Lung (tissue), 16 donors: Measurements from ENCODE around the gene NDUFV1. TPM values are rescaled to one million over a fixed set of nuclear protein-coding genes. Genes with fewer than 3 reads are reported as not detected.

ENCODE experiments used
- ATAC-seq: fragments of 200-7000 bp; cut with Tn5 transposase; one replicate; pipeline ENCODE4 v1.9.1; 2020; ENCODE audit warnings: moderate number of reproducible peaks; ENCODE audit not compliant: insufficient read depth, low FRiP score
- DNase-seq, 3 donors: peaks; one replicate each; pipeline ENCODE4 v3.0.0-alpha.2; 2013 to 2017
- H3K27ac ChIP-seq, 2 donors: one replicate each; pipeline ENCODE4 v1.5.1; 2013; ENCODE audit warnings: mild to moderate bottlenecking in 2 of 2, moderate library complexity in 2 of 2, control low read depth in 1 of 2, inconsistent platforms in 1 of 2, low read depth in 1 of 2, low read length in 1 of 2
- H3K27me3 ChIP-seq, 3 donors: one replicate each; pipeline ENCODE4 v1.5.1; 2013; ENCODE audit warnings: low read length in 2 of 3; ENCODE audit not compliant: control insufficient read depth in 3 of 3, insufficient read depth in 3 of 3
- H3K36me3 ChIP-seq, 4 donors: one replicate each; pipeline ENCODE4 v1.5.1; 2013; ENCODE audit warnings: low read length in 4 of 4, mild to moderate bottlenecking in 1 of 4, moderate library complexity in 1 of 4; ENCODE audit not compliant: control insufficient read depth in 4 of 4, insufficient read depth in 4 of 4
- H3K4me1 ChIP-seq, 5 donors: one replicate each; pipeline ENCODE4 v1.5.1; 2013; ENCODE audit warnings: low read length in 5 of 5, mild to moderate bottlenecking in 2 of 5, moderate library complexity in 1 of 5; ENCODE audit not compliant: control insufficient read depth in 5 of 5, insufficient read depth in 5 of 5
- H3K4me3 ChIP-seq: one replicate; pipeline ENCODE4 v1.5.1; 2013; ENCODE audit warnings: mild to moderate bottlenecking, control low read depth, moderate library complexity
- H3K9ac ChIP-seq, 2 donors: one replicate each; pipeline ENCODE4 v1.5.1; 2013; ENCODE audit warnings: low read length in 2 of 2, control low read depth in 1 of 2; ENCODE audit not compliant: insufficient read depth in 1 of 2
- H3K9me3 ChIP-seq, 4 donors: one replicate each; pipeline ENCODE4 v1.5.1; 2013; ENCODE audit warnings: low read length in 3 of 4, mild to moderate bottlenecking in 1 of 4, moderate library complexity in 1 of 4; ENCODE audit not compliant: control insufficient read depth in 4 of 4, insufficient read depth in 3 of 4
- WGBS, 2 donors: extraction: QIAGEN DNeasy Blood & Tissue Kit; methylation state at CpG; one replicate each; pipeline ENCODE4 v1.1.7; 2013; 5-methylcytosine and 5-hydroxymethylcytosine counted together
- long read RNA-seq, 5 donors: transcript quantifications; one replicate each; lab custom pipeline, GENCODE V29; 2026
- polyA plus RNA-seq, 2 donors: library from polyadenylated mRNA; stranded (reverse); fragments of 200-250 nt; gene quantifications; one replicate each; pipeline ENCODE4 v1.2.1, GENCODE V29; 2013
- total RNA-seq, 2 donors: library from RNA; depleted of rRNA in 1 of 2; stranded (reverse); fragments of >200 nt in 1 of 2; gene quantifications; one replicate each; pipeline ENCODE4 v1.2.1, GENCODE V29; 2014 to 2021
- TF ChIP-seq, protein P1 (sequence below): IDR thresholded peaks from 2 replicates; pipeline ENCODE4 v1.5.1; 2012; ENCODE audit warnings: mild to moderate bottlenecking; ENCODE audit errors: control extremely low read depth, extremely low read depth
- donor health status: control.
- donor health status: control.
- donor health status: Bipolar disorder and iron deficiency.
- donor health status: healthy.
- donor health status: DM: yes; HTN: yes; CAD: no.

Gene NDUFV1
- total RNA-seq (100 to 1,000 TPM; 144 to 191 TPM), polyA plus RNA-seq (100 to 1,000 TPM; 113 to 137 TPM)
- long read RNA-seq, donor 1, transcript NDUFV1-210 (3 exons, 594 nt) = minor isoform, 6 of 105 reads
- long read RNA-seq, donor 1, transcript NDUFV1-201 (10 exons, 1,596 nt) = major isoform, 30 of 105 reads
- long read RNA-seq, donor 1, transcript NDUFV1-228 (2 exons, 573 nt) = minor isoform, 6 of 105 reads
- long read RNA-seq, donor 1, partial matches to known transcripts = 60 of 105 reads
- long read RNA-seq, donor 1, other reads (novel, unspliced or antisense) = 0 of 105 reads
- long read RNA-seq, donor 2, transcript NDUFV1-201 (10 exons, 1,596 nt) = major isoform, 7 of 48 reads
- long read RNA-seq, donor 2, partial matches to known transcripts = 36 of 48 reads
- long read RNA-seq, donor 2, other reads (novel, unspliced or antisense) = 0 of 48 reads
- long read RNA-seq, donor 3, transcript NDUFV1-201 (10 exons, 1,596 nt) = major isoform, 14 of 38 reads
- long read RNA-seq, donor 3, partial matches to known transcripts = 18 of 38 reads
- long read RNA-seq, donor 3, other reads (novel, unspliced or antisense) = 0 of 38 reads
- long read RNA-seq, donor 4, transcript NDUFV1-201 (10 exons, 1,596 nt) = major isoform, 17 of 63 reads
- long read RNA-seq, donor 4, transcript NDUFV1-228 (2 exons, 573 nt) = minor isoform, 6 of 63 reads
- long read RNA-seq, donor 4, partial matches to known transcripts = 37 of 63 reads
- long read RNA-seq, donor 4, other reads (novel, unspliced or antisense) = 0 of 63 reads
- long read RNA-seq, donor 5, transcript NDUFV1-228 (2 exons, 573 nt) = minor isoform, 9 of 121 reads
- long read RNA-seq, donor 5, transcript NDUFV1-201 (10 exons, 1,596 nt) = major isoform, 40 of 121 reads
- long read RNA-seq, donor 5, partial matches to known transcripts = 64 of 121 reads
- long read RNA-seq, donor 5, other reads (novel, unspliced or antisense) = 0 of 121 reads

DNA sequence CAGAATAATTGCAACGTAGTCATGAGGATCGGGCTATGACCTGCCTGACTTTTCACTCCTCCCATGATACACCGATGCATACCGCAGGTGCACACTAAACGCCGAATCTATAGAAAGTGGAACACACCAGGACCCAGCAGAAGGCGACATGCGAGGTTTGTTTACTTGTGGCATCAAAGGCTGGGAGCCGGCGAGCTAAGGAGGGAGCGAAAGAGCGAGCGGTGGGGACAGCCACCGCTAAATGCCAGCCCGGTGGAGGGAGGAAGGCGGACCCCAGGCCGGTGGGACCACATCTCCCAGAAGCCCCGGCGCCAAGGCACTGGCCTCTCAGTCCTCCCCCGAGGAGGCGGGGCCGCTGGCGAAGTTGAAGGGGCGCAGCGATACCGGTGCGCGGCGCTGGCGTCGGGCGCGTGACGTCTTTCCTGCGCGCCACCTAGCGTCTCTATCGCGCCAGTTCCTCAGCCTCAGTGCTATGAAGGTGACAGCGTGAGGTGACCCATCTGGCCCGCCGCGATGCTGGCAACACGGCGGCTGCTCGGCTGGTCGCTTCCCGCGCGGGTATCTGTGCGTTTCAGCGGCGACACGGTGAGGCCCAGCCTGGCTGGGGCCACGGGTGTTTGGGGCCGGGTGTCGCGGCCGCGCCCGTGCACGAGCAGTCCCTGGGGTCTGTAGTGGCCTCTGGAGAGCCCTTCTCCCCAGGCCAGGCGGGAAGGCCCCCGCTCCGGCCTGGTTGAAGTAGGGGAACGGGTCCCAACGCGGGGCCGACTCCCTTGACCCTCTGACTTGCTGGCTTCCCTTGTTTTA, at the start of gene NDUFV1:
TSS of gene NDUFV1 (plus strand) at position 445 of the 804 bp plus-strand sequence. CDS start at position 514, 69 bp downstream.
- ATAC-seq (peak; percentile 97), DNase-seq (peak; percentile 97 to 98 (median 98))
- H3K27me3 ChIP-seq = no peaks in the 10 kb centered on the region
- peaks cover 0 to 22% (median 5%) of the 10 kb centered on the region in 5 donors for H3K4me1 ChIP-seq
- no peaks in the 10 kb centered on the region for H3K9me3 ChIP-seq
- peaks cover 0 to 25% (median 4%) of the 10 kb centered on the region in 4 donors for H3K36me3 ChIP-seq
- 0 to 1% methylated on average over 54 to 69 of the region's 69 CpGs for WGBS, 2 donors
- peak within 1 kb of the TSS; percentile 82 to 89 for H3K9ac ChIP-seq
- TF ChIP-seq, protein P1, sequence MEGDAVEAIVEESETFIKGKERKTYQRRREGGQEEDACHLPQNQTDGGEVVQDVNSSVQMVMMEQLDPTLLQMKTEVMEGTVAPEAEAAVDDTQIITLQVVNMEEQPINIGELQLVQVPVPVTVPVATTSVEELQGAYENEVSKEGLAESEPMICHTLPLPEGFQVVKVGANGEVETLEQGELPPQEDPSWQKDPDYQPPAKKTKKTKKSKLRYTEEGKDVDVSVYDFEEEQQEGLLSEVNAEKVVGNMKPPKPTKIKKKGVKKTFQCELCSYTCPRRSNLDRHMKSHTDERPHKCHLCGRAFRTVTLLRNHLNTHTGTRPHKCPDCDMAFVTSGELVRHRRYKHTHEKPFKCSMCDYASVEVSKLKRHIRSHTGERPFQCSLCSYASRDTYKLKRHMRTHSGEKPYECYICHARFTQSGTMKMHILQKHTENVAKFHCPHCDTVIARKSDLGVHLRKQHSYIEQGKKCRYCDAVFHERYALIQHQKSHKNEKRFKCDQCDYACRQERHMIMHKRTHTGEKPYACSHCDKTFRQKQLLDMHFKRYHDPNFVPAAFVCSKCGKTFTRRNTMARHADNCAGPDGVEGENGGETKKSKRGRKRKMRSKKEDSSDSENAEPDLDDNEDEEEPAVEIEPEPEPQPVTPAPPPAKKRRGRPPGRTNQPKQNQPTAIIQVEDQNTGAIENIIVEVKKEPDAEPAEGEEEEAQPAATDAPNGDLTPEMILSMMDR = peak; percentile 89
- H3K27ac ChIP-seq = peak within 1 kb of the TSS; percentile 80 to 84
- peak within 1 kb of the TSS; percentile 81 for H3K4me3 ChIP-seq

DNA sequence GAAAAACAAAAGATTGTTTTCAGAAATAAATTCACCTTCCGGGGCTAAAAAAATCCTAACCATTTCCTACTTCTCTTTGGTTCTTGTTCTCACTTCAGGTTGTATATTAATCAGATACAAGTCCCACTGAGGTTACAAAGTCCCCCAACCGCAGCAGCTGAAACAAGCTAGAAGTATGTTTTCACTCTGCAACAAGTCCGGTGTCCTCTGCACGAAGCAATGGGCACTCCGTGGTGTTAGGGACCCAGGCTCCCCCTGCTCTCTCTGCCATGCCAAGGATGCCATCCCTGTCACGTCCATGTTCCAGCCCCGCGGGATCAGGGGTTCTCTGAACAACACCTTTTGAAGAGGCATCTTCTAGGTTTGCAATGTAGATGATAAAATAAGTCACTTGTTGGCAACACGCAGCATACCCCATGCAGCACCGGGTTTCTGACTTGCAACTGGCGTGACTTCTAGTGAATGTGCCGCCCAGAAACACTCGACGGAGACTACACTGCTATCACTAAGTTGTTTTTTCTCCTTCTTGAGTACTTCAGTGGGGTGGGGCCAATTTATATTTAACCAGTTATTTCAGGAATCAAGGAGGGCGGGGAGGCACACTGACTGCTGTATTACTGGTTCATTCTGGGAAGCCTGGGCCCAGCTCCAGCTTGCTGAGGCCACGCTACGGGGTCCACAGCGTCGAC, 48.5 kb upstream of the NDUFV1 start:
- TF ChIP-seq, protein P1 = no peak
- no peak overlapping the region for H3K4me3 ChIP-seq
- no peaks in the 10 kb centered on the region for H3K36me3 ChIP-seq
- peak overlapping the region; percentile 67 to 85 for H3K27ac ChIP-seq
- DNase-seq = peak; percentile 33 to 79 (median 47)
- peak; percentile 66 for ATAC-seq
- H3K4me1 ChIP-seq = peaks cover 0 to 10% (median 0%) of the 10 kb centered on the region in 5 donors
- H3K27me3 ChIP-seq = no peaks in the 10 kb centered on the region
- 57 to 79% methylated on average over 19 of the region's 19 CpGs for WGBS, 2 donors
- H3K9ac ChIP-seq = no peak overlapping the region
- H3K9me3 ChIP-seq = no peaks in the 10 kb centered on the region

DNA sequence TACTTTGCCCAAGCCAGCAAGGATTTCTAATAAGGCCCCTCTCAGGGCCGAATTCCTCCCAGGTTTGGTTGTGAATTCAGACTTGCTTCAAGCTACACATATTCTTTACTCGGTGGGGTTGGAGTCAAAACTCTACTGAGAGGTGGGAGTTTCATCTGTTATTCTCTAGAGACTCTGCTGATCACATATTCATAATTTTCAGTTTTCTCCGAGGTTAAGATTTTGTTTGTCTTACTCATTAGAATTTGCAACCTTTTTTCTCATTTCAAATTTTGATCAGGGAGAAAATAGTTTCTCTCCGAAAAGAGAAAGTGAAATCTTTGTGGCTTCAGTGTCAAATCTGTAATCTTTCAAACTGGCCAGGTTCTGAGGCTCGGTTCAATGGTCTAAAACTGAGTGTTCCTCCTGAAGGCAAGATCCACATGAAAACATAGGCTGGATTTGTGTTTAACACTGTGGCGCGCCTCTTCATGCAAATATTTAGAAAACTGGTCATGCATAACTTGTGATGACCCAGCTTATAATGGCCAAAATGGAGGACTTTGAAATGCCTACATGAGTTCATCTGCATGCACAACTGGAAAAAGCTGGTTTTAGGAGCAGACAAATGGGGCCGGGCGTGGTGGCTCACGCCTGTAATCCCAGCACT, 44.6 kb upstream of the NDUFV1 start:
- ATAC-seq = no peak
- H3K4me3 ChIP-seq = no peak overlapping the region
- 72 to 79% methylated on average over 10 of the region's 10 CpGs for WGBS, 2 donors

More for the DNA sequence above, 44.6 kb upstream of the NDUFV1 start:
- Histone ChIP-seq H3K9me3 (no peaks in the 10 kb centered on the region), H3K4me1 (peaks cover 0 to 12% (median 0%) of the 10 kb centered on the region in 5 donors), H3K9ac (no peak overlapping the region), H3K27ac (no peak overlapping the region), H3K36me3 (no peaks in the 10 kb centered on the region), H3K27me3 (no peaks in the 10 kb centered on the region)
- DNase-seq = no peak
- TF ChIP-seq, protein P1 = no peak
